Mesothelial cell of epicardium (in vitro differentiated cells): ENCODE results near the gene RPL36. TPM values are rescaled to one million over a fixed set of nuclear protein-coding genes. Genes with fewer than 3 reads are reported as not detected.
A peak's percentile ranks its signal among the peaks of the same experiment; 100 is the strongest.

Experiments
- DNase-seq, 2 experiments: peaks; one replicate each; pipeline ENCODE4 v3.0.0; 2021; ENCODE audit warnings: low spot score in 2 of 2; ENCODE audit not compliant: unreplicated experiment in 2 of 2
- H3K27ac Mint-ChIP-seq: 2 replicates; pipeline ENCODE4 v1.8.0; 2021; ENCODE audit warnings: mixed read lengths
- H3K27me3 Mint-ChIP-seq: 2 replicates; pipeline ENCODE4 v1.8.0; 2021; ENCODE audit warnings: low read depth, mixed read lengths
- H3K36me3 Mint-ChIP-seq: 2 replicates; pipeline ENCODE4 v1.8.0; 2021; ENCODE audit warnings: mixed read lengths
- H3K4me1 Mint-ChIP-seq: 2 replicates; pipeline ENCODE4 v1.8.0; 2021; ENCODE audit warnings: mixed read lengths
- H3K4me3 Mint-ChIP-seq: 2 replicates; pipeline ENCODE4 v1.8.0; 2021; ENCODE audit warnings: mild to moderate bottlenecking, moderate library complexity, mixed read lengths
- H3K9me3 Mint-ChIP-seq: 2 replicates; pipeline ENCODE4 v1.8.0; 2021; ENCODE audit warnings: mixed read lengths
- CTCF ChIP-seq: fragments of 200-600 bp; sonication (generic); IDR thresholded peaks from one replicate; pipeline ENCODE4 v1.5.0; 2021; ENCODE audit warnings: antibody characterized with exemption; ENCODE audit not compliant: unreplicated experiment
- total RNA-seq: library from RNA; stranded (reverse); gene quantifications from 3 replicates; pipeline ENCODE4 v1.2.1, GENCODE V29; 2021

The RPL36 gene
- total RNA-seq, 1 donor from 2014 or later = 947 TPM

GRCh38 chr19:5717215-5717935 is 27.3 kb downstream of the RPL36 start:
- H3K9me3 Mint-ChIP-seq = no peaks in the 10 kb centered on the region
- TF ChIP-seq CTCF = no peak
- peaks cover 9% of the 10 kb centered on the region for H3K36me3 Mint-ChIP-seq
- H3K4me1 Mint-ChIP-seq = peaks cover 15% of the 10 kb centered on the region
- no peak overlapping the region for H3K27ac Mint-ChIP-seq
- no peaks in the 10 kb centered on the region for H3K27me3 Mint-ChIP-seq
- no peak for DNase-seq
- peak overlapping the region; percentile 88 for H3K4me3 Mint-ChIP-seq

GRCh38 chr19:5718037-5718578 is 28.0 kb downstream of the RPL36 start:
- Mint-ChIP-seq H3K4me3 (peak overlapping the region; percentile 88), H3K27me3 (no peaks in the 10 kb centered on the region), H3K9me3 (no peaks in the 10 kb centered on the region), H3K36me3 (peaks cover 9% of the 10 kb centered on the region), H3K27ac (peak overlapping the region; percentile 9), H3K4me1 (peaks cover 15% of the 10 kb centered on the region)
- DNase-seq = no peak
- no peak for TF ChIP-seq CTCF

- H3K9me3 Mint-ChIP-seq = no peaks in the 10 kb centered on the region
- peaks cover 9% of the 10 kb centered on the region for H3K36me3 Mint-ChIP-seq
- H3K4me1 Mint-ChIP-seq = peaks cover 15% of the 10 kb centered on the region
- H3K27me3 Mint-ChIP-seq = no peaks in the 10 kb centered on the region
- peak overlapping the region; percentile 88 for H3K4me3 Mint-ChIP-seq
- TF ChIP-seq CTCF = no peak
- peak overlapping the region; percentile 95 for H3K27ac Mint-ChIP-seq
- DNase-seq = no peak
Observed at GRCh38 chr19:5718579-5719273, 28.6 kb downstream of the RPL36 start.

GRCh38 chr19:5719274-5719960 is 29.3 kb downstream of the RPL36 start:
- Mint-ChIP-seq H3K36me3 (peaks cover 5% of the 10 kb centered on the region), H3K4me3 (peak overlapping the region; percentile 88), H3K27ac (peak overlapping the region; percentile 98), H3K9me3 (no peaks in the 10 kb centered on the region), H3K4me1 (peaks cover 15% of the 10 kb centered on the region), H3K27me3 (no peaks in the 10 kb centered on the region)
- TF ChIP-seq CTCF = no peak
- no peak for DNase-seq

GRCh38 chr19:5719961-5720790 is 30.1 kb downstream of the RPL36 start, which contains the start of the genes CATSPERD and LONP1:
Gene CATSPERD (plus strand): TSS chr19:5720637. CDS start chr19:5720738, 101 bp downstream.
Gene LONP1 (minus strand): TSS chr19:5720146. CDS start chr19:5720132, 14 bp downstream.
- H3K27ac Mint-ChIP-seq = peak within 1 kb of the TSS; percentile 98
- no peaks in the 10 kb centered on the region for H3K9me3 Mint-ChIP-seq
- DNase-seq = peak; percentile 98
- peak within 1 kb of the TSS; percentile 88 for H3K4me3 Mint-ChIP-seq
- peak; percentile 77 for TF ChIP-seq CTCF
- peaks cover 5% of the 10 kb centered on the region for H3K36me3 Mint-ChIP-seq
- H3K4me1 Mint-ChIP-seq = peaks cover 15% of the 10 kb centered on the region
- H3K27me3 Mint-ChIP-seq = peaks cover 3% of the 10 kb centered on the region
